RWPE2 (cell line): ENCODE measurements around the gene ZBTB12.

Experiments
- ATAC-seq: fragments of 200-7000 bp; cut with Tn5 transposase; 3 replicates; pipeline ENCODE4 v1.9.1; 2021; ENCODE audit warnings: low read depth
- DNase-seq: peaks from one replicate; pipeline ENCODE4 v3.0.0-alpha.2; 2020; ENCODE audit warnings: low spot score
- H3K27ac ChIP-seq: fragments of 450-650 bp; 2 replicates; pipeline ENCODE4 v1.5.1; 2017; ENCODE audit warnings: mild to moderate bottlenecking; ENCODE audit not compliant: poor library complexity, severe bottlenecking
- H3K27me3 ChIP-seq: fragments of 250-450 bp; sonication (Bioruptor Pico); 2 replicates; pipeline ENCODE4 v1.5.1; 2021; ENCODE audit warnings: mild to moderate bottlenecking, moderate library complexity; ENCODE audit not compliant: insufficient read depth, poor library complexity, severe bottlenecking
- H3K36me3 ChIP-seq: fragments of 250-450 bp; sonication (Bioruptor Pico); 2 replicates; pipeline ENCODE4 v1.5.1; 2020; ENCODE audit warnings: low read depth, mild to moderate bottlenecking, moderate library complexity
- H3K4me1 ChIP-seq: fragments of 250-450 bp; sonication (Bioruptor Pico); 2 replicates; pipeline ENCODE4 v1.5.1; 2021; ENCODE audit warnings: mild to moderate bottlenecking, moderate library complexity; ENCODE audit not compliant: insufficient read depth, poor library complexity, severe bottlenecking
- H3K4me3 ChIP-seq: fragments of 250-450 bp; sonication (Bioruptor Pico); 2 replicates; pipeline ENCODE4 v1.5.1; 2021; ENCODE audit warnings: mild to moderate bottlenecking, moderate library complexity; ENCODE audit not compliant: severe bottlenecking
- H3K9me3 ChIP-seq: fragments of 250-450 bp; sonication (Bioruptor Pico); 2 replicates; pipeline ENCODE4 v1.5.1; 2021; ENCODE audit warnings: mild to moderate bottlenecking, moderate library complexity; ENCODE audit not compliant: severe bottlenecking
- CTCF ChIP-seq: fragments of 450-650 bp; IDR thresholded peaks from one replicate; pipeline ENCODE4 v1.5.1; 2017; ENCODE audit warnings: mild to moderate bottlenecking, moderate library complexity; ENCODE audit not compliant: poor library complexity, severe bottlenecking

ZBTB12 gene

GRCh38 chr6:31887173-31888007 lies 14.5 kb downstream of the ZBTB12 start:
- no peaks in the 10 kb centered on the region for H3K27me3 ChIP-seq
- H3K4me3 ChIP-seq, result no peak overlapping the region
- no peaks in the 10 kb centered on the region for H3K9me3 ChIP-seq
- H3K4me1 ChIP-seq, result no peaks in the 10 kb centered on the region
- ATAC-seq, result 0 out of 3 replicates have a peak, but pooled peaks have one; percentile 17
- DNase-seq, result no peak
- H3K36me3 ChIP-seq, result peaks cover 82% of the 10 kb centered on the region
- no peak overlapping the region for H3K27ac ChIP-seq
- TF ChIP-seq CTCF, result no peak

DNA sequence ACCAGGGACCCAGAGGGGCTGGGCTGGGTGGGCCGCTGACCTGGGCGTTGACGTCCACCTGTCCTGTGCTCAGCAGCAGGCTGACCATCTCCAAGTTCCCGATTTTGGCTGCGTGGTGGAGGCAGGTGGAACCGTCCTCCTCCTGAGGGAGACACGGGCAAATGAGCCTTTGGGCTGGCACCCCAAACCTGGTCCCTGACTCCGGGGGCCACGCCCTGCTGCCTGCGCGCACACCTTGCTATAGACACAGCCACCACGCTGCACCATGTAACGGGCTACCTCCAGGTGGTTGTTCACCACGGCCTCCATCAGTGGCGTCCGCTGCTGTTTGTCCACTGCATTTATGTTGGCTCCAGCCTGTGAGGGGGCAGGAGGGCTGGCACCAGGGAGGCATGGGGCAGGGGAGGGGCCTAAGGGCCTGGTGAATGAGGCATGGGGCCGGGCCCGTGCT lies 15.3 kb downstream of the ZBTB12 start:
- ATAC-seq (no peak), DNase-seq (no peak)
- no peaks in the 10 kb centered on the region for H3K4me1 ChIP-seq
- H3K27ac ChIP-seq, result no peak overlapping the region
- peaks cover 82% of the 10 kb centered on the region for H3K36me3 ChIP-seq
- H3K9me3 ChIP-seq, result no peaks in the 10 kb centered on the region
- no peaks in the 10 kb centered on the region for H3K27me3 ChIP-seq
- no peak overlapping the region for H3K4me3 ChIP-seq
- TF ChIP-seq CTCF, result no peak

DNA sequence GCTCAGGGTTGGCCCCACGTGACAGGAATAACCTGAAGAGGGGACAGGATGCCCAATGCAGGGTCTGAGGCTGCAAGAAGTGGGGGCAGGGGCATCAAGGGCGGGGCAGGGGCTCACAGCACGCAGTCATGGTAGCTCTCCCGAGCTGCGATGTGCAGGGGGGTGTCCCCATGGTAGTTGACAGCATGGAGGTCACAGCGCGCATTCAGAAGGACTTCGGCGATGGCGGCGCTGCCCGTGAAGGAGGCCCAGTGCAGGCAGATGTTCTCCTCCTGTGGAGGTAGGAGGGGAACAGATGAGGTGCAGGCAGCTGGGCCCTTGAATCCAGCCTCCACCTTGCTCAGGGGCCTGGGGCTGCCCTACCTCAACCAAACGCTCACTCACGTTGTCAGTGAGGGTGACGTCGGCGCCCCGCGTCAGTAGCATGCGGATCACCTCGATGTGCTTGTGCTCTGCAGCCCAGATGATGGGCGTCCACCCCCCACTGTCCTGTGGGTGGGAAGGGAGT lies 17.3 kb downstream of the ZBTB12 start:
- Histone ChIP-seq H3K36me3 (peaks cover 83% of the 10 kb centered on the region), H3K27me3 (no peaks in the 10 kb centered on the region), H3K4me1 (no peaks in the 10 kb centered on the region), H3K27ac (no peak overlapping the region), H3K4me3 (no peak overlapping the region), H3K9me3 (no peaks in the 10 kb centered on the region)
- DNase-seq, result no peak
- ATAC-seq, result no peak
- TF ChIP-seq CTCF, result no peak

GRCh38 chr6:31883676-31884075 lies 18.2 kb downstream of the ZBTB12 start:
- TF ChIP-seq CTCF, result no peak
- no peak for ATAC-seq
- H3K36me3 ChIP-seq, result peaks cover 74% of the 10 kb centered on the region
- no peak for DNase-seq
- no peaks in the 10 kb centered on the region for H3K4me1 ChIP-seq
- no peaks in the 10 kb centered on the region for H3K9me3 ChIP-seq
- H3K27me3 ChIP-seq, result no peaks in the 10 kb centered on the region
- no peak overlapping the region for H3K27ac ChIP-seq
- no peak overlapping the region for H3K4me3 ChIP-seq

- no peak overlapping the region for H3K27ac ChIP-seq
- DNase-seq, result no peak
- no peak for TF ChIP-seq CTCF
Measured at GRCh38 chr6:31882344-31882743, 19.5 kb downstream of the ZBTB12 start.

More at GRCh38 chr6:31882344-31882743, 19.5 kb downstream of the ZBTB12 start:
- Histone ChIP-seq H3K36me3 (peaks cover 60% of the 10 kb centered on the region), H3K9me3 (no peaks in the 10 kb centered on the region), H3K4me1 (no peaks in the 10 kb centered on the region), H3K27me3 (no peaks in the 10 kb centered on the region), H3K4me3 (no peak overlapping the region)
- ATAC-seq, result no peak
